IMR-90 (cell line): ENCODE measurements around the gene TMC4.

ENCODE experiments used
- BHLHE40 ChIP-seq: fragments of 150-350 bp; IDR thresholded peaks from 2 replicates; pipeline ENCODE4 v1.6.1; 2016; ENCODE audit warnings: mild to moderate bottlenecking, low read depth, low read length
- CHD1 ChIP-seq: IDR thresholded peaks from 2 replicates; pipeline ENCODE4 v1.6.1; 2012; ENCODE audit warnings: low read depth, low read length, improper control_type of control experiment
- CTCF ChIP-seq: conservative IDR thresholded peaks from 2 replicates; pipeline ENCODE4 v1.5.1; 2012; ENCODE audit warnings: mild to moderate bottlenecking, low read depth, low read length, improper control_type of control experiment
- ELK1 ChIP-seq: fragments of 150-350 bp; IDR thresholded peaks from 2 replicates; pipeline ENCODE4 v1.6.1; 2016; ENCODE audit warnings: low read depth, mild to moderate bottlenecking, low read length, moderate library complexity, borderline replicate concordance
- MAFK ChIP-seq: IDR thresholded peaks from 2 replicates; pipeline ENCODE4 v1.6.1; 2012; ENCODE audit warnings: low read depth, low read length, improper control_type of control experiment
- MAZ ChIP-seq: IDR thresholded peaks from 2 replicates; pipeline ENCODE4 v1.6.1; 2012; ENCODE audit warnings: low read depth, mild to moderate bottlenecking, low read length, improper control_type of control experiment, moderate library complexity, borderline replicate concordance
- POLR2A ChIP-seq: IDR thresholded peaks from 2 replicates; pipeline ENCODE4 v1.6.1; 2012; ENCODE audit warnings: mild to moderate bottlenecking, low read depth, low read length
- RCOR1 ChIP-seq: IDR thresholded peaks from 2 replicates; pipeline ENCODE4 v1.6.1; 2012; ENCODE audit warnings: mild to moderate bottlenecking, low read length, improper control_type of control experiment; ENCODE audit not compliant: insufficient replicate concordance
- RFX5 ChIP-seq: IDR thresholded peaks from 2 replicates; pipeline ENCODE4 v1.8.0; 2012; ENCODE audit warnings: low read depth, mild to moderate bottlenecking, low read length, moderate library complexity
- SMC3 ChIP-seq: fragments of 150-350 bp; IDR thresholded peaks from 2 replicates; pipeline ENCODE4 v1.6.1; 2016; ENCODE audit warnings: low read depth, mild to moderate bottlenecking, antibody characterized with exemption, low read length, moderate library complexity

- TF ChIP-seq CTCF: no peak
- TF ChIP-seq BHLHE40: no peak
- TF ChIP-seq CHD1: no peak
- TF ChIP-seq SMC3: no peak
- no peak for TF ChIP-seq POLR2A
- no peak for TF ChIP-seq MAFK
- TF ChIP-seq RCOR1: no peak
- TF ChIP-seq RFX5: no peak
- no peak for TF ChIP-seq MAZ
- no peak for TF ChIP-seq ELK1
These were observed 7.7 kb upstream of the TMC4 start for GRCh38 chr19:54180691-54181091.
